SK-N-DZ (cell line): ENCODE measurements around the gene SPTSSB.

Experiments used
- DNase-seq: peaks from one replicate; pipeline ENCODE4 v3.0.0-alpha.2; 2015; ENCODE audit warnings: low spot score

The SPTSSB gene

DNA sequence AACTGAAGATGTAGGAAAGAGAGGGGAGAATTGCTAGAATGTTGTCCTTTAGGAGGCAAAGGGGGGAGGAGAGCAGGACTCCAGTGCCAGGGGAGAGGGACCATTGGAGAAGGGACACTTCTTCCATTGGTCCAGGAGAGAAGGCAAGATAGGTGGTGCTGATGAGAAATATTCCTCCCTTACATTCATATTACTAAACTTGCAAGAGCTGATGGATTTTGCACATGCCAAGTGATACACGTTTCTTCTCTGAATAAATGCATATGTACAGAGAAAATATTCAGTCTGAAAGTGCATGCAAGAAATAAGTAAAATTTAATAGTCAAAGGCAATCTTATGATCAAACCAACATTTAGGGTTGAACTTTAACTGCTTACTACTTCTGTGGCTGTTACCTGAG, 21.5 kb upstream of the SPTSSB start:
- no peak for DNase-seq

DNA sequence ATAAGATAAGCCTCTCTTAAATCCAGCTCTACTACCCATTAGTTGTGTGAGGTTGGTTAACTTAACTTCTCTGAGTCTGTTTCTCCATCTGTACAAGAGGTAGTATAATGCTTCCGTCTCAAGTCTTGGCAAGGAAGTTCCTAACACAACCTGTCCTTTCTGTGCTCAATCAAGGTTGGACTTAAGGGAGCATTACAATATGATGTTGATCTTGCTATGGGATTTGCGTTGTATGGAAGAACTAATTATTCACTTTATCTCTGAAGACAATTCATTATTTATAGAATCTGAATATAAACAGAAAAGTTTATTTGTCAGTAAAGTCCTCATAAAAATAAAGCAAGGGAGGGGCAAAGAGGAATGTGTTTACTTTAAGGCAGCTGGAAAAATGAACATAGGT, 18.9 kb upstream of the SPTSSB start:
- DNase-seq: no peak

DNA sequence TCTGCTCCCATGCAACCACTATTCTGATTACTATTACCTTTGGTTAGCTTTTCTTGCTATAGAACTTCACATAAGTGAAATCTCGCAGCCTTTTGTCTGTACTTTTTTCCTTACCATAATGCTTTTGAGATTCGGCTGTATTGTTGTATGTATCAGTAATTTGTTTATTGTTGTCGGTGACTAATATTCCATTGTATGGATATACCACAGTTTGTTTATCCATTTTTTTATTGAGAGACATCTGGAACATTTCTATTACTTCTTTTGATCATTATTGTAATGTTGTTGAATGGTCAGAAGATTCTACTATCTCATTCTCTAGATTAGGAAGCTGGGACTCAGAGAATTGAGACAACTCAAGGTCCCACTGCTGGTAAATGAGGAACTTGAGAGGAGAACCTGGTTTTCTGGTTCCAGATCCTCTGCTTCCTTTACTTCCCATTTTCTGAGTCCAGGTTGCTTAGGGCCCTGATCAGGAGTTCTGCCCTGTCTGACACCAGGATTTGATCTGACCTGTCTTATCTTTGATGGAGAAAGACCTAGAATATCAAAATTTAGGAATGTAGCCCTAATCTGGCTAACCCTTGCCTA, 18.2 kb upstream of the SPTSSB start:
- DNase-seq: no peak

DNA sequence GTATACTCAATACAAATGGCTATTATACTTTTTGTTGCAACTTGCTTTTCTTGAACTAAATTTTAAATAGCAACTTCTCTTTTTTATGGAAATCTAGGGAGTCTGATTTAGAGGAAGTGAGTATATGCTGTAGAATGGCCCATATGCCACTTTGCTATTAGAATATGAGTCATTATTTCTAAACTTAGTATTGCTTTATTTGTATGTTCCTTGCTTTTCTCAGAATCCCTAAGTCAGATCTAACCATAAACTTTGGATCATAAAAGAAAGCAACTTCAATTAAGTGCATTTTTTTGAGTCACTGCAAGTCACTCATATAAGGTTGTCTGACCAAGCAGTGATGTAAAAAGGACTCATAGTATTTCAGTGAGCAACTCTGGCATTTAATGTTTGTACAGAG, 17.5 kb upstream of the SPTSSB start:
- DNase-seq: no peak

DNA sequence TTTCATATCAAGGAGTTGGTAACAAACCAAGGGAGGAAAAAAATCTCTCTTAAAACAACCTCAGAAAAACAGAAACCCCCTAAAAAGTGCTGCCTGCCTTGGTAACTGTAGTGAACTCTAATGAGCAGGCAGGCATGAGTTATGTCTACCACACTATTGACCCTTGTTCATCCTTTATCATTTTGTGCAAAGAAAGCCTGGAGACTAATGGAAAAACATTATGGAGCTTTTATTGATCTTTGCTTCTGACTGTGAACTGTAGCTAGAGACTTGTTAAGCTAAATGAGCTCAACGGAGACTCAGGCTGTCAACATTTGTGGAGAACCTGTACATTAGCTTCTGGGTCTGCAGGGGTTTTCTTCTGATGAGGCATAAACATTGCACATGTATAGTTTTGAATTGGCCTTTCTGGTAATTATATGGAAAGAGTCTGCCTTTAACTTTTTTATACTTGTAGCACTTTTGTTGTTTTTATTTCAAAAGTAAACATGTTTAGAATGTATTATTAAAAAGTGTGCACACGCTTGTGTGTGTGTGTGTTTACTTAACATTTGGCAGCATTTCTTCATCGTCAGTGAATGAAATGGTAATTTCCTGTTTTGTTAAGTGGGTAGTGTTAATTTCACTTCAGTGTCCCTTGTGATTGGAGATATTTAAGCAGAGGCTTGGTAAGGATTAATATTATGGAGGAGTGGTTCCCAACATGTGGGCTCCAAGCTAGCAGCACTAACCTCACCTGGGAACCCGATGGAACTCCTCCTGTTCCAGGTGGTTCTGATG, 15.9 kb upstream of the SPTSSB start:
- DNase-seq: no peak

DNA sequence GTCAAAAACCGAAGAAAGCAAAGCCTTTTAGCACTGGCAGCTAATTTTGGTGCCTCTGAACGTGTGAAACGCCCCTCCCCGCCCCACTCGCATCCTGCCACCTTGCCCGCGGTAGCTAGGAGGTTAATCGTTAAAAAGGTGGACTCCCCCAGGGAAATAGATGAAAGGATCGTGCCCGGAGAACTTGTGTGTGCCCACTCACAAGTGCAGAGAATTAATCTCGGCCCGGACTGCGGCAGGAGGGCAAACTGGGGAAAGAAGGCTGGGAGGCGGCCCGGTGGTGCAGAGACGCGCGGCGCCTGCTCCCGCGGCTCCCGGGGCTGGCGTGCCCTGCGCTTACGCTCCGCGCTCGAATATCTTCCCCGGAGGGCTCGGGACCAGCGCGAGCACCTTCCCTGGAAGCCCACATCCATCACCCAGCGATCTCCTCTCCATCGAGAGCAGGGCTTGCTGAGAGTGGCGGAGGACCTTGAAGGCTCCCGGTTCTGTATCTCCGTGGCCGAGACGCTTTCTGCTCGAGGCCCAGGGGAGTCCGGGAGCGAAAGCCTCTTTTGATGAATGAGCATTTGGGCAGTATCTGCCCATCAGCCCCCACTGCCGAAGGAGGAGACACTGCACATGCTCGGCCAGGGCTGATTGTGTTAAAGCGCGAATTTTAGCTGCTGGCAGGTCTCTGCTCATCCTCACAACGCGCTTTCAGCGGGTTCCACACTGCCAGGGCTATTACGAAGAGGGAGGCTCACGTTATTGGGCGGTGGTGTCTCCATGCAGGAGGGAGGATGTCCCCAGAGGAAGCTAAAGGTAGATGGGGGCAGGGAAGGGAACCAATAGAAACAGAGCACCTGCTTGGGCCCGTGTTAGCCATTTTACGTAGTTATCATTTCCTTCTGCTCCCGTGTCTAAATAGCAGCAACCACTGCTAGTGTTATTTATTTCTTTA, 1.3 kb upstream of the SPTSSB start:
- DNase-seq: peak; percentile 89

DNA sequence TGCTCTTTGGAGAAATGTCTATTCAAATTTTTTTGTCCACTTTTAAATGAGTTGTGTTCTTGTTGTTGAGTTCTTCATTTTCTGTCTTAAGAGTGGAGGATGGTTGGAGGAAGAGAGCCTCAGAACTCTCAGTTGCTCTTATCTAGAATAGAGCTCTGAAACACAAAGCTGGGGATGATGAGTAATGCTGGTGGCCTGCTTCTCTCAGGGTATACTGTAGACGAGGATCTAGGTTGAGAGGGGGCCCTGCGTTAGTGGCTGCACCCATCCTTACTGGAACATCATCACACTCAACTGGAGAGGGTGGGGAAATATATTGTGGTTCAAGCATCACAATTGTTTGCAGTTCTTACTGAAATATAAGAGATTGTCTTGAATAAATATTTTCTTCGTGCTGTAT, 1.8 kb downstream of the SPTSSB start:
- DNase-seq: no peak

DNA sequence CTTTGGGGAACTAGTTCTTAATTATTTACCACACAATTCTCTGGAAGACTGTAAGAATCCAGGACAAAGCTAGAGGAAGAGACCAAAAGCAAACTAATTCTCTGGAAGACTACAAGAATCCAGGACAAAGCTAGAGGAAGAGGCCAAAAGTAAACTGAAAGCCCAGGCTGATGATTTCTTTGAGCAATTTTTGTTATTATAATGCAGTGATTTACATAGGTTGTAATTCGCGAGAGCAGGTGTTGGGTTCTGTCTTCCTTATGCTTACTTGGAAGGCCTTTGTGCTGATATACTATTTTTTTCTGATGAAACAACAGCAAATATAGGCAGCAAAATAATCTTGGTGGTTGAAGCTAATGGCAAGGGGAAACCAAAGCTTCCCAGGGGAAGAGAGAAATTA, 5.2 kb downstream of the SPTSSB start:
- DNase-seq: no peak

DNA sequence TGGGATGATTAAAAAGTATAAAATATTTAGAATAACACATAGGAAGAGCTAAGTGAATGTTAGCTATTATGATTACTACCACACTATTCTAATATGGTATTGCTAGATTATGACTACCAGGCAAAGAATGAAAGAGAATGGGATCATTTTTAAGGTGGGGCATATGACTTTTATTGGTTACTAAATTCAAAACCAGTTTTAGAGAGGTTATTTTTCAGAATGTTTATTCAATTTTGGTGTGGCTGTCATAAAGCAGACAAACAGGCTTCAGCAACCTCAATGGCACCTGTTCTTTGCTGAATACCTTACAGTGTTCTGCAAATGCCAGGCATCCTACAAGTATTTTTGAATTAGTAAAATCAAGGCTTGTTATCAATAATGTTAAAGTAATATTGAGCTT, 12.8 kb downstream of the SPTSSB start:
- DNase-seq: no peak

DNA sequence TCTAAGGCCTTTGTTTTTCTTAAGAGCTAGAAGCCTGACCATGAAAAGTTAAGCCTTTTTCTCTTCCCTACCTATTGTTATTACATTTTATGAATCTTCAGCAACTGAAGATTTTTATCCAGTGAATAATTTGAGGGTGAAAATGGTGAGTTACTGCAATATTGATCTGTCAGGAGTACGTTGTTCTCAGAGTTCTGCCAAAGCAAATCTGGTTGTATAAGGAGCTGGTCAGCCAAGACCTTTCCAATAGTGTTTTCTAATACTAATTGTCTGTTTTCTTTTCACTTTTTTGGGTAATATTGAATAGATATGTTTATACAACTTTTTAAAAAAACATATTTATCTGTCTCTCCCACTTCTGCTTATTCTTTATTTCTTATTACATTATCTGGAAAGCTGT, 15.0 kb downstream of the SPTSSB start:
- no peak for DNase-seq

DNA sequence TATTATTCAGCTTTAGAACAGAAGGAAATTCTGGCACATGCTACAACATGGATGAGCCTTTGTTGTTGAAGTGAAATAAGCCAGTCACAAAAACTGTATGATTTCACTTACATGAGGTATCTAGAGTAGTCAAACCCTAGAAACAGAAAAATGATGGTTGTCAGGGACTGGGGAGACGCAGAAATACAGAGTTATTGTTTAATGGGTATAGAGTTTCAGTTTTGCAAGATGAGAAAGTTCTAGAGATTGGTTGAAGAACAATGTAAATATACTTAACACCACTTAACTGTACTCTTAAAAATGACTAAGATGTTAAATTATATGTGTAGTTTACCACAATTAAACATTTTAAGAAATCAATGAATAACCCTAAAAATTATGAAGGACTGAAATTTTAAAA, 15.8 kb downstream of the SPTSSB start:
- DNase-seq: no peak

DNA sequence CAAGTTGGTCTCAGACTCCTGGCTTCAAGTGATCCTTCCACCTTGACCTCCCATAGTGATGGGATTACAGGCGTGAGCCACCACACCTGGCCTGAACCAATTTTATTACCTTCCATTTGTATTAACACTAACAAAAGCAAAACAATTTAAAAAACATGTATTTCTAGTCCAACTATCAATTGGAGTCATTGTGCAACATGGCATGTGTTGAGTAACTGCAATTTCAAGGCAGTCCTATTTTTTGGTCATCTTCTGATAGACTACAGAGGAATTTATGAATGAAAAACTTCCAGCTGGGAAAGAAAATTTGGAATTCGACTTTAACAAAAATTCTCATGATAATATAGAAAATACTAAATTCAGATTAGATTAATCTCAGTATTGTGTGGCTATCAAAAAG, 16.8 kb downstream of the SPTSSB start:
- no peak for DNase-seq

DNA sequence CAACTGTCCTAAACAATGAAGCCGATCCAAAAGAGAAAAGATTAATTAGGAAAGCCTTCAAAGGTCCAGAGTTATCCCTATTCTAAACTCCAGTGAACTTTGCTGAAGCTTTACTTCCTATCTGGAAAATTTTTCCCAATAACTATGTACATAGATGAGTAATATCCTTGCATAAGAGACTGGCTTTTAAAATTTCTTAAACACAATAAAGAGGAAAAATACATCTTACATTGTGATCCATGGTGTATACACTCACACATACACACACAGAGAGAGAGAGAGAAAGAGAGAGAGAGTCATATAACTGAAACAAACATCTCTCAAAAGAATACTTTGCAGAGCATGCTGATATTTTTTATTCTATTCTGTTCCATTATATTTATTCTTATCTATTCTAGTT, 20.0 kb downstream of the SPTSSB start:
- DNase-seq: no peak

DNA sequence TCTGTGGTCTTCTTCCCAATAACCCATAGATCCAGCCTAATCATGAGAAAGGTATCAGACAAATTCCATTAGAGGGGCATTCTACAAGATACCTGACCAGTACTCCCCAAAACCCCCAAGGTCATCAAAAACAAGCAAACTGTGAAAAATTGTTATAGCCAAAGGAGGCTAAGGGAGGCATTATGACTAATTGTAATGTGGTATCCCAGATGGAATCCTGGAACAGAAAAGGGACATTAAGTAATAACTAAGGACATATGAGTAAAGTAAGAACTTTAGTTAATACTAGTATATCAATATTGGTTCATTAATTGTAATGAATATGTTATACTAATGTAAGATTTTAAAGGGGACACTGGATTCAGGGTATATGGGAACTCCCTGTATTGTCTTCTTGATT, 20.4 kb downstream of the SPTSSB start:
- no peak for DNase-seq

DNA sequence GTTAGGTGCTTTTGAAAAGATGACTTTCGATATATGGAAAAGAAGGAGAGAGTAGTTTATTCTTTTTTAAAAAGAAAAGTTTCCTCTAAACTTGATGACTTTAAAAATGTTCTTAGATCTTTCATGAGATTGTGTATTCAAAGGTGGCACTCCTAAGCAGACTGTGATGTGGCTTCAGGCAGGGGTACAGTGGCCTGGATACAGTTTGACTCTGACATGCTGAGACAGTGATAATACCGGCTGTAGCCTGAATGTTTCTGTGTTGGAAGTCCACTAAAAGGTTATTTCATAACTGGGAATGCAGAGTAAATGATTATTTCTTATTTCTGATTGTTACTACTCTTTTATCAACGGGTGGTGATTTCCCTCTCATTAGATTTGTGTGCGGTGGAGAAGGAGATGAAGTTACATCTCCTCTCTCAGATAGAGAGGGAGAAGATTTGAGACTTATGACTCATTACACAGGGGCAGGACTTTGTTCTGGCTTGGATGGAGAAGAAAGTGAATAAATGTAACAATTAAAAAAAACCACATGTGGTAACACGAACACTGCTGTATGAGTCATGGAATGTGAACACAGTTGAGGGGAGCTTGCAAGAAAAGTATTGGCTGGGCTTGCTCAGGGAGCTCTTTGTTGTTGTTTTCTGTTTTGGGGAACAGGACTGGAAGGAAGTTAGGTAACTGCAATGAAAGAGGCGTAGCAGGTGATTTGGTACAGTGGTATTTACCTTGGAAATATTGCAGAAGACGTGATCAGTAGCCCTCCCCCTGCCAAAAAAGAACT, 21.6 kb downstream of the SPTSSB start:
- DNase-seq: no peak

DNA sequence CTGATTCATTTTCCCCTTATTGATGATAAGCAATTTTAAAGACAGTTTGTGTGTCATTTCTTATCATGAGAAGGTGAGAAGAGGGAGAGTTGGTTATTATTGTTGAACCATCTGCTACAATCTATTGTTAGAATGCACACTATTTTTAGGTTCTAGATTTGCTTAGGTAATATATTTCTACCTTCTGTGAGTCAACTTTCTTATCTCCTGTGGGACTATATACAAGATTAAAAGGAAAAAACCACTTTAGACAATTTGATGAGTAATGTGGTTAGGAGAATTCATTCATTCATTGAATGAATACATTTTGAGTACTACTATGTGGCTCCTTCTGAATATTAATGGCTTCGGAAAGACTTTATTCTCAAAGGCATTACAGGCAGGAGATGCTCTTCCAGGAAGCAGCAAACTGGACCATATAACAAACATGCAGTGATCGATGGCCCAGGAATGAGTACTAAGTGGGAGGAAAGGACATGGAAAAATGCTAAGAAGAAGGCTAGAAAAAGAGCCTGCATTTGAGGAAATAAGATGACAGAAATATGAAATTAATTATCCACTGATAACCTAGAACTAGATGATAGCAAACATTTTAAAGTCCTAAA, 22.4 kb downstream of the SPTSSB start:
- DNase-seq: no peak

DNA sequence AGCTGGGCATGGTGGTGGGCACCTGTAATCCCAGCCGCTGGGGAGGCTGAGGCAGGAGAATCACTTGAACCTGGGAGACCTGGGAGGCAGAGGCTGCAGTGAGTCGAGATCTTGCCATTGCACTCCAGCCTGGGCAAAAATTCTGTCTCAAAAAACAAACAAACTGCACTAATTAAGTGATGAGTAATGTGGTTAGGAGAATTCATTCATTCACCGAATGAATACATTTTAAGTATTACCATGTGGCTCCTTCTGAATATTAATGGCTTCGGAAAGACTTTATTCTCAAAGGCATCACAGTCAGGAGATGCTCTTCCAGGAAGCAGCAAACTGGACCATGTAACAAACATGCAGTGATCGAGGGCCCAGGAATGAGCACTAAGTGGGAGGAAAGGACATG, 23.6 kb downstream of the SPTSSB start:
- no peak for DNase-seq

DNA sequence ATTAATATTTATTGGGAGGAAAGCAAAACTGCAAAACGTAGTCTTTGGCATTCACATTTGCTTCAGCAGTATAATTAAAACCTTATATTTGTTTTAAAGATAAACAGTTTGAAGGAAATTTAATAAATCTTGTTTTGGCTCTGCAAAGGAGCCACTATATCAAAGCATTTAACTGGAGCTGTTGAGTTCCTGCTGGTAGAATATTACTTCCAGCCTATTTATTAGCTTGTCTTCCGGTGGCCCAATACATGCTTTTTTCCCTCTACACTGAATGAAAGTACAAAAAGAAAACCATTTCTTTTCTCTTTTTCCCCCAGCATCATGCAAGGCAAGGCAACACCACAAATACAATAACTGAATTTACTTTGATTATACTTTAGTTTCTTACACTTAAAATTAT, 26.3 kb downstream of the SPTSSB start:
- no peak for DNase-seq

DNA sequence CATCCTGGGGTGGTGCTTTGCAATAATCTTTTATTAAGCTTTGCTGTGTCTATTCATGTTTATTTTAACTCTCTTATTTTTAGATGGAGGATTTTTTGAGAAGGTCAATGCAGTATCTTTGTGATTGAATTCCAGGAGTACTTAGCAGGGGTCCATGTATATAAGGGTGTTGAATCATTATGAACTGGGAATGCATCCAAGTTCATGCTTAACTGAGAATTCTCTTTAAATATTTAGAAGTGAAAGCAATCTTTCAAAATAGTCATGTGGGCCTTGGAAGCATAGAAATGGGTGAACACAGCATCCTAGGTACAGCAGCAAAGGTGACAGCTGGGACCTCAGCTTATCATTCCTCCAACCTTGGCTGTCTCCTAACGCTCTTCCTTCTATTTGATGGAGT, 27.3 kb downstream of the SPTSSB start:
- DNase-seq: no peak

DNA sequence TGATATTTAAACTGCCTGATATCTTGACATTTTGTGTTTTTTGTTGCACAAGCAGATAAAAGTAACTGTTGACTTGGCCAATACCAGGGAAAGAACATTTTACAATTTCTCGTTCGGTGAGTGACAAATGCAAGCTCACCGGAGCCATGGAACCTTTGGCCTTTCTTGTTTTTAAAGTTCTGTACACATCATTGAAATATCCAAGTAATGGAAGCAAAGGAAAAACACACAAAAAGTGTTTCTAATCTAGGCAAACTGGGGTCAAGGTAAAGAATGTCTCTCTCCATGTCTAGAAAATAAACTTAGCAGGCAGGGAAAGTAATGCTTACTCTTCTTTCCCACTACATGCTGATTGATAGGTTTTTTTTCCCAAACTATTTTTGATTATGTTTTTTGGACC, 27.8 kb downstream of the SPTSSB start:
- no peak for DNase-seq

DNA sequence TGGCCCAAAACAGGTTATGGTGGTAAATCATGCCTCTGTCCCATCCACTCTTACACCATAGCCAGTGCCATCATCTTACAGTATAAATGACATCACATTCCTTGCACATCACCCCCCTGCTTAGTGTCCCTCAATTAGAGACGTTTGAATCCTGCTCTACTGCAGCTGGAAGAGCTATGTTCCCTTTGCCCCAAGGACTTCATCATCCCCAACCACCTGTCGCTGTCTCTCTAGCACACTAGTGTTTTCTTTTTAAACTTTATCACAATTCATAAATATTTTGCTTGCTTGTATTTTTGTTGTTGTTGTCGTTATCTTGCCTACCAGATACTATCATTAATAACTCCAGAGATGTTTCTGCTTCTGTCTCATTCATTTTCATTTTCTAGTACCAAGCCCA, 28.7 kb downstream of the SPTSSB start:
- no peak for DNase-seq
